Endothelial cell of umbilical vein (primary cell): ENCODE results near the gene MYH9. TPM values are rescaled to one million over a fixed set of nuclear protein-coding genes. Genes with fewer than 3 reads are reported as not detected.

ENCODE experiments used
- BruUV-seq: library from RNA; stranded (reverse); fragments of 400-500 nt; replicated peaks from 2 replicates; lab custom pipeline; 2021; lab: Mats Ljungman, UMichigan
- CTCF ChIA-PET: fragments of 300-600, 350-600 bp; sonication (Branson Sonifier 250); formaldehyde crosslinking; loops from one replicate; lab custom pipeline; 2021; ENCODE audit warnings: antibody characterized with exemption, inconsistent platforms; lab: Charles Lee
- POLR2A ChIA-PET: fragments of 300-600, 350-600 bp; sonication (Branson Sonifier 250); formaldehyde crosslinking; loops from one replicate; lab custom pipeline; 2021; ENCODE audit warnings: antibody characterized with exemption, inconsistent platforms; lab: Charles Lee
- DNase-seq: peaks from one replicate; pipeline ENCODE4 v3.0.0-alpha.2; 2011; ENCODE audit warnings: low read depth, low spot score
- FAIRE-seq: peaks from 2 replicates; lab custom pipeline; 2011; peaks lifted over from hg19 to GRCh38; lab: Jason Lieb, UNC
- H2AFZ ChIP-seq: 2 replicates; pipeline ENCODE4 v1.6.0; 2012; ENCODE audit warnings: low read depth, low read length, control low read depth, inconsistent platforms
- H3K27ac ChIP-seq: 2 replicates; pipeline ENCODE4 v1.5.1; 2011; ENCODE audit warnings: low read depth, mild to moderate bottlenecking, control low read depth, low read length, moderate library complexity; ENCODE audit not compliant: insufficient read depth
- H3K27me3 ChIP-seq, 2 experiments: 2 replicates each; pipeline versions ENCODE4 v1.6.0 to v1.6.1; 2011; ENCODE audit warnings: low read length in 2 of 2, mixed read lengths in 1 of 2; ENCODE audit not compliant: control insufficient read depth in 2 of 2, insufficient read depth in 2 of 2
- H3K36me3 ChIP-seq, 2 experiments: 2 replicates in 1 of 2; 3 replicates in 1 of 2; pipeline ENCODE4 v1.5.1; 2011; ENCODE audit warnings: low read length in 2 of 2, mild to moderate bottlenecking in 1 of 2, moderate library complexity in 1 of 2; ENCODE audit not compliant: control insufficient read depth in 2 of 2, insufficient read depth in 2 of 2; ENCODE audit errors: extremely low read depth in 1 of 2
- H3K4me1 ChIP-seq: 3 replicates; pipeline ENCODE4 v1.5.1; 2011; ENCODE audit warnings: mild to moderate bottlenecking, low read length; ENCODE audit not compliant: control insufficient read depth, insufficient read depth; ENCODE audit errors: extremely low read depth
- H3K4me2 ChIP-seq: 2 replicates; pipeline ENCODE4 v1.6.1; 2011; ENCODE audit warnings: low read length, control low read depth, mixed read lengths; ENCODE audit not compliant: insufficient read depth
- H3K4me3 ChIP-seq, 3 experiments: fragments of 200-600 bp in 1 of 3; sonication (generic), shearing (Covaris generic) in 1 of 3; replicated peaks in 1 of 3; 2 replicates each; pipeline ENCODE4 v1.5.1; 2011 to 2016; ENCODE audit warnings: control low read depth in 3 of 3, low read length in 3 of 3, mild to moderate bottlenecking in 2 of 3, inconsistent platforms in 1 of 3, low read depth in 1 of 3, moderate library complexity in 1 of 3; ENCODE audit not compliant: insufficient read depth in 1 of 3
- H3K79me2 ChIP-seq: 2 replicates; pipeline ENCODE4 v1.6.0; 2012; ENCODE audit warnings: low read length, inconsistent platforms; ENCODE audit not compliant: control insufficient read depth, insufficient read depth
- H3K9ac ChIP-seq: replicated peaks from 2 replicates; pipeline ENCODE3; 2011; ENCODE audit warnings: low read length, control low read depth; ENCODE audit not compliant: insufficient read depth; ENCODE audit errors: extremely low read depth
- H3K9me1 ChIP-seq: replicated peaks from 3 replicates; pipeline ENCODE4 v1.6.0; 2011; ENCODE audit warnings: mild to moderate bottlenecking, low read length; ENCODE audit not compliant: control insufficient read depth, insufficient read depth; ENCODE audit errors: extremely low read depth
- H3K9me3 ChIP-seq: replicated peaks from 2 replicates; pipeline ENCODE4 v1.5.1; 2012; ENCODE audit warnings: low read length, inconsistent platforms; ENCODE audit not compliant: control insufficient read depth, insufficient read depth
- H4K20me1 ChIP-seq: replicated peaks from 2 replicates; pipeline ENCODE3; 2011; ENCODE audit warnings: mild to moderate bottlenecking, low read length; ENCODE audit not compliant: control insufficient read depth, insufficient read depth; ENCODE audit errors: extremely low read depth
- CTCF ChIP-seq, 2 donors: IDR thresholded peaks; 1 replicate in 1 of 2; 2 replicates in 1 of 2; pipeline ENCODE4 v1.5.1; 2011; ENCODE audit warnings: low read length in 2 of 2, mild to moderate bottlenecking in 2 of 2, moderate library complexity in 2 of 2, control low read depth in 1 of 2, inconsistent platforms in 1 of 2, low read depth in 1 of 2; ENCODE audit not compliant: insufficient read depth in 1 of 2; ENCODE audit errors: extremely low read depth in 1 of 2
- EZH2 ChIP-seq: IDR thresholded peaks from 2 replicates; pipeline ENCODE4 v1.6.1; 2012; ENCODE audit warnings: borderline replicate concordance, low read depth, mild to moderate bottlenecking, moderate library complexity, low read length, inconsistent platforms; ENCODE audit not compliant: severe bottlenecking
- FOS ChIP-seq: IDR thresholded peaks from 2 replicates; pipeline ENCODE4 v1.6.1; 2011; ENCODE audit warnings: mild to moderate bottlenecking, low read length, moderate library complexity, borderline replicate concordance; ENCODE audit not compliant: insufficient read depth
- GATA2 ChIP-seq: IDR thresholded peaks from 2 replicates; pipeline ENCODE4 v1.7.0; 2011; ENCODE audit warnings: low read depth, mild to moderate bottlenecking, moderate library complexity, mixed read lengths, low read length; ENCODE audit not compliant: insufficient read length, insufficient read depth
- JUN ChIP-seq: IDR thresholded peaks from 2 replicates; pipeline ENCODE4 v1.6.1; 2011; ENCODE audit warnings: borderline replicate concordance, low read depth; ENCODE audit not compliant: insufficient read length, insufficient read depth
- MAX ChIP-seq: IDR thresholded peaks from 2 replicates; pipeline ENCODE4 v1.6.1; 2011; ENCODE audit not compliant: insufficient read depth, insufficient read length
- MYC ChIP-seq: IDR thresholded peaks from one replicate; pipeline ENCODE4 v1.6.1; 2011; ENCODE audit warnings: mild to moderate bottlenecking, low read depth, low read length
- POLR2A ChIP-seq: IDR thresholded peaks from 2 replicates; pipeline ENCODE4 v1.6.1; 2012; ENCODE audit warnings: low read depth, mild to moderate bottlenecking, control low read depth, low read length
- POLR2AphosphoS5 ChIP-seq: IDR thresholded peaks from 2 replicates; pipeline ENCODE4 v1.6.1; 2012; ENCODE audit warnings: low read depth, mild to moderate bottlenecking, control low read depth, low read length, moderate library complexity; ENCODE audit not compliant: insufficient read depth
- dilution Hi-C: fragments of 300-500 bp; cut with MboI; formaldehyde crosslinking; loops from one replicate; pipeline ENCODE4 v1.15.0; 2019; ENCODE audit warnings: low sequenced_read_pairs; ENCODE audit not compliant: extremely low pct_ligation_motif_present
- intact Hi-C: fragments of 100-400 bp; cut with micrococcal nuclease; formaldehyde crosslinking; loops from one replicate; pipeline ENCODE4 v1.10.0; 2022
- polyA plus RNA-seq, 4 experiments: library from polyadenylated mRNA; depleted of rRNA in 3 of 4; stranded (reverse) in 3 of 4; unstranded in 1 of 4; fragments of >200 nt; gene quantifications; 2 replicates each; pipeline versions ENCODE4 v1.2.1 to v1.2.3, GENCODE V29; 2011 to 2012; ENCODE audit warnings: missing spikeins in 1 of 4
- total RNA-seq: library from RNA; stranded (reverse); gene quantifications from 2 replicates; pipeline ENCODE4 v1.2.3, GENCODE V29; 2021

MYH9 gene
- total and polyA plus RNA-seq, 2 donors (not counting 3 experiments of a cell fraction or from before 2014, with no cell fraction given) = 188 to 1,413 TPM

GRCh38 chr22:36332623-36333332, 55.0 kb downstream of the MYH9 start:
- TF ChIP-seq FOS (no peak), GATA2 (no peak), POLR2A (no peak), JUN (no peak), POLR2AphosphoS5 (peak; percentile 3), MYC (peak; percentile 10), EZH2 (no peak), MAX (no peak), CTCF (IDR thresholded peaks at IDR 0.05; ENCODE audit: extremely low read depth in 1 of 2, insufficient read depth in 1 of 2, low read depth in 1 of 2, low read length in 2 of 2) (no peak)
- H3K9me3 ChIP-seq = no peaks in the 10 kb centered on the region
- H3K4me3 ChIP-seq = no peak overlapping the region
- no peaks in the 10 kb centered on the region for H3K27me3 ChIP-seq
- peak overlapping the region; percentile 99 for H3K27ac ChIP-seq
- dilution Hi-C loops = no loop called here
- H3K9ac ChIP-seq = peak overlapping the region; percentile 95
- peaks cover 97% of the 10 kb centered on the region for H3K4me1 ChIP-seq
- FAIRE-seq (peak; percentile 73), DNase-seq (peak; percentile 64)
- H2AFZ ChIP-seq = no peak overlapping the region
- peaks cover 12 to 30% of the 10 kb centered on the region in 2 experiments for H3K36me3 ChIP-seq
- no TSS peak for BruUV-seq
- peak overlapping the region; percentile 23 for H3K4me2 ChIP-seq
- intact Hi-C loops = loop anchor here (5.0 kb wide), 1 partner anchor 195 kb away; the partner anchor contains the start of gene EIF3D
- H4K20me1 ChIP-seq = no peaks in the 10 kb centered on the region
- H3K79me2 ChIP-seq = peaks cover 74% of the 10 kb centered on the region
- ChIA-PET POLR2A (interaction anchor here (0.6 to 3.8 kb wide), 9 partner anchors 11 to 137 kb away, joined by 3 to 19 read pairs (median 5); no protein-coding TSS in a partner anchor), CTCF (interaction anchor here (1.4 to 5.3 kb wide), 8 partner anchors 9 to 154 kb away, joined by 3 to 56 read pairs (median 4); no protein-coding TSS in a partner anchor)
- H3K9me1 ChIP-seq = no peaks in the 10 kb centered on the region
